Measurements from ENCODE around the gene MMP25.
"Not testable (repeated sequence)": the region's sequence is repeated elsewhere in the genome, so short reads cannot be mapped to it uniquely, and the experiment has no call there.

MMP25 gene

DNA sequence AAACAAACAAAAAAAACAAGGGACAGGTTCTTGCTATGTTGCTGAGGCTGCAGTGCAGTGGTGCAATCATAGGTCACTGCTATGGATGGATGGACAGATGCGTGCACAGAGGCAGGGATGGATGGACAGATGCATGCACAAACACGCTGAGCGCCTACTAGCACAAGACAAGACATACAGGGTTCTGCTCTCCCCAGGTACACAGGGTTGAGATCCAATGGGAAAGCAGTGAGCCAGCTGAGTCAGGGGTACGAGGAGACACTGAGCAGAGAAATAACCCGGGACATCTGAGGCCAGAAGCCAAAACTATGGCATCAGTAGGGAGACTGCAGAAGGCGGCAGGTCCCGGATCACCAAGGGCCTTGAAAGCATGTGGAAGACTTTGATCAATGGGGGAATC lies 25.3 kb downstream of the MMP25 start:
- Histone ChIP-seq H3K9me3 (ENCODE audit: insufficient read depth, low read length) (no peaks in the 10 kb centered on the region), H2AFZ (ENCODE audit: low read depth, low read length, severe bottlenecking) (no peak overlapping the region), H3K36me3 (ENCODE audit: low read length) (no peaks in the 10 kb centered on the region), H3K9me2 (replicated peaks; ENCODE audit: insufficient read depth, low read length) (no peaks in the 10 kb centered on the region), H3K4me2 (ENCODE audit: low read depth, low read length, poor library complexity, severe bottlenecking) (no peak overlapping the region), H3F3A (ENCODE audit: insufficient read depth) (0 out of 2 replicates have a peak, but pooled peaks cover 14% of the 10 kb centered on the region), H3K27me3 (ENCODE audit: low read length) (no peaks in the 10 kb centered on the region), H3K4me3 (ENCODE audit: insufficient read depth, low read length, poor library complexity, severe bottlenecking) (no peak overlapping the region), H3K9ac (ENCODE audit: low read length) (no peak overlapping the region), H3K79me2 (ENCODE audit: insufficient read depth, low read length) (no peaks in the 10 kb centered on the region), H4K20me1 (ENCODE audit: low read depth, low read length) (no peaks in the 10 kb centered on the region), H3K27ac (ENCODE audit: low read depth, low read length) (no peak overlapping the region)
- no peak for TF ChIP-seq EZH2phosphoT487 (conservative IDR thresholded peaks at IDR 0.05; ENCODE audit: low read length)
- TF ChIP-seq CTCF (IDR thresholded peaks at IDR 0.05; ENCODE audit: insufficient read depth, low read length, poor library complexity, severe bottlenecking) = no peak

GRCh38 chr16:3072148-3072547 lies 25.8 kb downstream of the MMP25 start:
- H3K4me3 ChIP-seq (ENCODE audit: insufficient read depth, low read length, poor library complexity, severe bottlenecking); H3K27me3 ChIP-seq (ENCODE audit: low read length); H3K9me2 ChIP-seq (replicated peaks; ENCODE audit: insufficient read depth, low read length); H3K79me2 ChIP-seq (ENCODE audit: insufficient read depth, low read length); H3K27ac ChIP-seq (ENCODE audit: low read depth, low read length); H4K20me1 ChIP-seq (ENCODE audit: low read depth, low read length); H3K4me2 ChIP-seq (ENCODE audit: low read depth, low read length, poor library complexity, severe bottlenecking); H2AFZ ChIP-seq (ENCODE audit: low read depth, low read length, severe bottlenecking); H3K9ac ChIP-seq (ENCODE audit: low read length); H3K36me3 ChIP-seq (ENCODE audit: low read length); H3K9me3 ChIP-seq (ENCODE audit: insufficient read depth, low read length): not testable (repeated sequence)
- H3F3A ChIP-seq (ENCODE audit: insufficient read depth) = peaks cover 17% of the 10 kb centered on the region; the same call in 1 of the 2 replicates

DNA sequence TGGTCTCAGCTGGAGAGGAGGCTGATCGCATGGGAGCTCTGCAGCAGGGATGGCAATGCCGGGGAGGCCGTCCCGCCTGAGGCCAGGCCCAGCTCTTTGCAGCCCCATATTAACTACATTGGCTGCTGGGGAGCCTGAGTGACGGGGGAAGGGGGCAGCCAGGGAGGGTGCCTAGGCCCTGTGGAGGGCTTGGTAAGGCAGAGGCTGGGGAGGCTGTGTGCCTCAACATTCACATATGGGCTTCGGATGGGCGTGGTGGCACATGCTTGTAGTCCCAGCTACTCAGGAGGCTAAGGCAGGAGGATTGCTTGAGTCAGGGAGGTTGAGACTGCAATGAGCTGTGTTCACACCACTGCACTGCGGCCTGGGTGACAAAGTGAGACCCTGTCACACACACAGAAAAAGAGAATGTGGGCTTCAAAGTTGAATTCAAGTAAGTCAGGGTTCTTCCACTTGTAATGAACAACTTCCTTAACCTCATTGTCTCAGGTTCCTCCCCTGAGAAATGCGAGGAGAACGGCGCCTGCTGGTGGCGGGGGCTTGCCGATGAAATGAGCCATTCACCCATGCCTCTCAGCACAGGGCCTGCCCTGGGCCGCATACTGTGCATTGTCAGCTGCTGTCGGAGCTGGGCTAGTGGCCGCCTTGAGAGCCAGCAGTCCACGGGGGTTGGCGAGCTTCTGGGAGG lies 26.4 kb downstream of the MMP25 start:
- H3K27me3 ChIP-seq (ENCODE audit: low read length); H4K20me1 ChIP-seq (ENCODE audit: low read depth, low read length); H3K9me3 ChIP-seq (ENCODE audit: insufficient read depth, low read length); H3K27ac ChIP-seq (ENCODE audit: low read depth, low read length); H3K36me3 ChIP-seq (ENCODE audit: low read length); H3K4me2 ChIP-seq (ENCODE audit: low read depth, low read length, poor library complexity, severe bottlenecking); H3K9me2 ChIP-seq (replicated peaks; ENCODE audit: insufficient read depth, low read length); H3K9ac ChIP-seq (ENCODE audit: low read length); H2AFZ ChIP-seq (ENCODE audit: low read depth, low read length, severe bottlenecking); H3K79me2 ChIP-seq (ENCODE audit: insufficient read depth, low read length); H3K4me3 ChIP-seq (ENCODE audit: insufficient read depth, low read length, poor library complexity, severe bottlenecking): not testable (repeated sequence)
- H3F3A ChIP-seq (ENCODE audit: insufficient read depth) = peaks cover 23% of the 10 kb centered on the region; the same call in 1 of the 2 replicates

- Histone ChIP-seq H3K79me2 (ENCODE audit: insufficient read depth, low read length) (no peaks in the 10 kb centered on the region), H3F3A (ENCODE audit: insufficient read depth) (peaks cover 24% of the 10 kb centered on the region; the same call in 1 of the 2 replicates), H3K4me2 (ENCODE audit: low read depth, low read length, poor library complexity, severe bottlenecking) (no peak overlapping the region), H4K20me1 (ENCODE audit: low read depth, low read length) (no peaks in the 10 kb centered on the region), H3K27ac (ENCODE audit: low read depth, low read length) (peak overlapping the region; percentile 32), H3K9ac (ENCODE audit: low read length) (no peak overlapping the region), H3K36me3 (ENCODE audit: low read length) (no peaks in the 10 kb centered on the region), H3K27me3 (ENCODE audit: low read length) (no peaks in the 10 kb centered on the region), H3K9me2 (replicated peaks; ENCODE audit: insufficient read depth, low read length) (no peaks in the 10 kb centered on the region), H3K4me3 (ENCODE audit: insufficient read depth, low read length, poor library complexity, severe bottlenecking) (no peak overlapping the region), H2AFZ (ENCODE audit: low read depth, low read length, severe bottlenecking) (no peak overlapping the region), H3K9me3 (ENCODE audit: insufficient read depth, low read length) (no peaks in the 10 kb centered on the region; the same call in 1 of the 2 replicates)
- TF ChIP-seq CTCF (IDR thresholded peaks at IDR 0.05; ENCODE audit: insufficient read depth, low read length, poor library complexity, severe bottlenecking) (no peak), EZH2phosphoT487 (conservative IDR thresholded peaks at IDR 0.05; ENCODE audit: low read length) (no peak)
These were observed 27.1 kb downstream of the MMP25 start for GRCh38 chr16:3073448-3073847.
